Measurements from ENCODE around the gene SSH2.

DNA sequence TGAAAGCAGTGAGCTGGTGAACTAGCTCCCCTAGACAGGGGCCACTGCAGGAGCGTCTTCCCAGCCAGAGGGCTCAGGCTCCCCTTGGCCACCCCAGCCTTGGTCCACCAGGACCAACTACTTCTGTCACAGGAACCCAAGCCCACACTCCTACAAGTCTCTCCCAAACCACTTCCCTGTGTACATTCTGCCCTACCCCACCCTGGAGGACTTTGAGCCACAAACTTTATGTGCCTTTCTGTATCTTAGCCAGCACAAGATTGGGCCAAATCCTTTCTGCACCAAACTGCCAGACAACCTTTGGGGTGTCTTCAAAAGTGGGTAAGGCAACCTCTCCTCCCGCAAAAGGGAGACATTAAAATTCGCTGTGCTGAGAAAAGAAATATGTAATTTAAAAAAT, 43.0 kb upstream of the SSH2 start:
- TF ChIP-seq, protein P1, sequence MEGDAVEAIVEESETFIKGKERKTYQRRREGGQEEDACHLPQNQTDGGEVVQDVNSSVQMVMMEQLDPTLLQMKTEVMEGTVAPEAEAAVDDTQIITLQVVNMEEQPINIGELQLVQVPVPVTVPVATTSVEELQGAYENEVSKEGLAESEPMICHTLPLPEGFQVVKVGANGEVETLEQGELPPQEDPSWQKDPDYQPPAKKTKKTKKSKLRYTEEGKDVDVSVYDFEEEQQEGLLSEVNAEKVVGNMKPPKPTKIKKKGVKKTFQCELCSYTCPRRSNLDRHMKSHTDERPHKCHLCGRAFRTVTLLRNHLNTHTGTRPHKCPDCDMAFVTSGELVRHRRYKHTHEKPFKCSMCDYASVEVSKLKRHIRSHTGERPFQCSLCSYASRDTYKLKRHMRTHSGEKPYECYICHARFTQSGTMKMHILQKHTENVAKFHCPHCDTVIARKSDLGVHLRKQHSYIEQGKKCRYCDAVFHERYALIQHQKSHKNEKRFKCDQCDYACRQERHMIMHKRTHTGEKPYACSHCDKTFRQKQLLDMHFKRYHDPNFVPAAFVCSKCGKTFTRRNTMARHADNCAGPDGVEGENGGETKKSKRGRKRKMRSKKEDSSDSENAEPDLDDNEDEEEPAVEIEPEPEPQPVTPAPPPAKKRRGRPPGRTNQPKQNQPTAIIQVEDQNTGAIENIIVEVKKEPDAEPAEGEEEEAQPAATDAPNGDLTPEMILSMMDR (IDR thresholded peaks at IDR 0.05): no peak
- no peak for TF ChIP-seq POLR2AphosphoS5 (IDR thresholded peaks at IDR 0.05)
- TF ChIP-seq EP300 (IDR thresholded peaks at IDR 0.05): no peak
